A204.1 (cell line): ENCODE measurements around the gene UCN3.
"Not testable (repeated sequence)": the region's sequence is repeated elsewhere in the genome, so short reads cannot be mapped to it uniquely, and the experiment has no call there.

Experiments used
- FAIRE-seq: peaks from 2 replicates; lab custom pipeline; 2012; peaks lifted over from hg19 to GRCh38; lab: Jason Lieb, UNC

The UCN3 gene

GRCh38 chr10:5369362-5370158 is 4.8 kb downstream of the UCN3 start:
- no peak for FAIRE-seq

- no peak for FAIRE-seq
Measured at GRCh38 chr10:5370493-5371352, 6.0 kb downstream of the UCN3 start.

GRCh38 chr10:5373307-5373706 is 8.5 kb downstream of the UCN3 start:
- no peak for FAIRE-seq

- FAIRE-seq = no peak
Measured at GRCh38 chr10:5373891-5374611, 9.3 kb downstream of the UCN3 start.

GRCh38 chr10:5376450-5376849 is 11.7 kb downstream of the UCN3 start:
- FAIRE-seq = no peak

- FAIRE-seq = not testable (repeated sequence)
Measured at GRCh38 chr10:5379202-5379601, 14.4 kb downstream of the UCN3 start.

GRCh38 chr10:5380395-5380794 is 15.6 kb downstream of the UCN3 start:
- not testable (repeated sequence) for FAIRE-seq

- FAIRE-seq = no peak
Measured at GRCh38 chr10:5381187-5381586, 16.4 kb downstream of the UCN3 start.

- no peak for FAIRE-seq
Measured at GRCh38 chr10:5385224-5385623, 20.5 kb downstream of the UCN3 start.

- no peak for FAIRE-seq
Measured at GRCh38 chr10:5387169-5387568, 22.4 kb downstream of the UCN3 start.

GRCh38 chr10:5390607-5391205 is 25.9 kb downstream of the UCN3 start:
- no peak for FAIRE-seq

- FAIRE-seq = no peak
Measured at GRCh38 chr10:5391790-5392189, 27.0 kb downstream of the UCN3 start.

GRCh38 chr10:5393529-5393928 is 28.8 kb downstream of the UCN3 start:
- no peak for FAIRE-seq

GRCh38 chr10:5395168-5395567 is 30.4 kb downstream of the UCN3 start:
- FAIRE-seq = no peak

- no peak for FAIRE-seq
Measured at GRCh38 chr10:5396556-5397300, 32.0 kb downstream of the UCN3 start.

GRCh38 chr10:5399332-5399731 is 34.6 kb downstream of the UCN3 start:
- FAIRE-seq = no peak

- no peak for FAIRE-seq
Measured at GRCh38 chr10:5400468-5401240, 35.9 kb downstream of the UCN3 start.

- FAIRE-seq = no peak
Measured at GRCh38 chr10:5402798-5403197, 38.0 kb downstream of the UCN3 start.

GRCh38 chr10:5404208-5405041 is 39.7 kb downstream of the UCN3 start, which contains the start of gene TUBAL3:
Gene TUBAL3, minus strand, starts transcription at chr10:5404828. Its CDS starts 36 bp downstream, at chr10:5404792.
- no peak for FAIRE-seq

- no peak for FAIRE-seq
Measured at GRCh38 chr10:5406918-5407317, 42.2 kb downstream of the UCN3 start.
